NT2/D1 (cell line): Measurements from ENCODE around the gene SLC25A1.
"Not testable (repeated sequence)": the region's sequence is repeated elsewhere in the genome, so short reads cannot be mapped to it uniquely, and the experiment has no call there.

Experiments used
- DNase-seq: peaks from one replicate; pipeline ENCODE4 v3.0.0-alpha.2; 2011; ENCODE audit warnings: low read depth, low spot score
- H3K27me3 ChIP-seq: 2 replicates; pipeline ENCODE4 v1.6.0; 2011; ENCODE audit warnings: mild to moderate bottlenecking; ENCODE audit not compliant: insufficient read length, insufficient read depth
- H3K36me3 ChIP-seq: 2 replicates; pipeline ENCODE4 v1.6.1; 2011; ENCODE audit warnings: mild to moderate bottlenecking, low read length, mixed read lengths; ENCODE audit not compliant: insufficient read depth, insufficient read length
- H3K4me1 ChIP-seq: 2 replicates; pipeline ENCODE4 v1.5.1; 2011; ENCODE audit not compliant: insufficient read depth, insufficient read length
- H3K4me3 ChIP-seq: 2 replicates; pipeline ENCODE4 v1.5.1; 2011; ENCODE audit warnings: low read depth; ENCODE audit not compliant: insufficient read length
- H3K9ac ChIP-seq: 2 replicates; pipeline ENCODE4 v1.6.0; 2011; ENCODE audit warnings: low read depth; ENCODE audit not compliant: insufficient read length
- H3K9me3 ChIP-seq: 2 replicates; pipeline ENCODE4 v1.5.1; 2011; ENCODE audit warnings: mild to moderate bottlenecking, low read length; ENCODE audit not compliant: insufficient read depth
- SUZ12 ChIP-seq: IDR thresholded peaks from 2 replicates; pipeline ENCODE4 v1.6.1; 2011; ENCODE audit not compliant: insufficient read length, insufficient read depth; ENCODE audit errors: extremely low read depth
- YY1 ChIP-seq: IDR thresholded peaks from 2 replicates; pipeline ENCODE4 v1.6.1; 2011; ENCODE audit not compliant: insufficient read length, insufficient read depth
- ZNF274 ChIP-seq: IDR thresholded peaks from 2 replicates; pipeline ENCODE4 v1.6.1; 2011; ENCODE audit warnings: mild to moderate bottlenecking, low read depth, low read length

SLC25A1 gene

DNA sequence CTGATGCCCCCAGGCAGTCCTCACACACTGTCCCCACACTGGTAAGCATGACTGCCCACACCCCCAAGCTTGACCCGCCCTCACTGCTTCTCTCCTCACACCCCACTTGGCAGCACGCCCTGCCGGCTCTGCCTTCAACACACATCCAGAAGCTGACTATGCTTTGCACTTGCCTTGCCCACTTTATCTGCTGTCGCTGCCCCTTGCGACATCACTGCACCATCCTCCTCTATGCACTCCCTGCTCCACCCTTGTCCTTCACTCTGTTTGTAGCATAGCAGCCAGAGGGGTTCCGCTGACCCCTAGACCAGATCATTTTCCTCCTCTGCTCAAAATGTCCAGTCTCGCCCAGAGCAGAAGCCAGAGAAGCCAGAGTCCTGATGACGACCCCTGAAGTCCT lies 25.3 kb upstream of the SLC25A1 start:
- Histone ChIP-seq H3K9ac (no peak overlapping the region), H3K4me3 (no peak overlapping the region)
- TF ChIP-seq ZNF274 (no peak), YY1 (no peak), SUZ12 (no peak)

DNA sequence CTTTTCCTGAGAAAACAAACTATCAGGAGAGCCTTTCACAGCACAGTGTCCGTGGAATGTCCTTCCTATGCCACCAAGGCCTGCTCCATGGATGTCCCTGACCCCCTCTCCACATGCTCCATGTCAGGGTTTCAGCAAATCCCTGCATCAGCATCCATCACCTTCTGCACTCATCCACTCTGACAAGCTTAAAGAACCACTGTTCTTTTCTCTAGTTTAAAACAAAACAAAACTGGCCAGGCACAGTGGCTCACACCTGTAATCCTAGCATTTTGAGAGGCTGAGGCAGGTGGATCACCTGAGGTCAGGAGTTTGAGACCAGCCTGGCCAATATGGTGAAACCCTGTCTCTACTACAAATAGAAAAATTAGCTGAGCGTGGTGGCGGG lies 24.3 kb upstream of the SLC25A1 start:
- not testable (repeated sequence) for H3K4me3 ChIP-seq, H3K27me3 ChIP-seq, DNase-seq, H3K4me1 ChIP-seq, H3K9ac ChIP-seq, H3K9me3 ChIP-seq
- H3K36me3 ChIP-seq, result peaks cover 13% of the 10 kb centered on the region

More for the DNA sequence above, 25.3 kb upstream of the SLC25A1 start:
- Histone ChIP-seq H3K9me3 (no peaks in the 10 kb centered on the region), H3K36me3 (peaks cover 22% of the 10 kb centered on the region), H3K4me1 (no peaks in the 10 kb centered on the region), H3K27me3 (no peaks in the 10 kb centered on the region)
- no peak for DNase-seq

DNA sequence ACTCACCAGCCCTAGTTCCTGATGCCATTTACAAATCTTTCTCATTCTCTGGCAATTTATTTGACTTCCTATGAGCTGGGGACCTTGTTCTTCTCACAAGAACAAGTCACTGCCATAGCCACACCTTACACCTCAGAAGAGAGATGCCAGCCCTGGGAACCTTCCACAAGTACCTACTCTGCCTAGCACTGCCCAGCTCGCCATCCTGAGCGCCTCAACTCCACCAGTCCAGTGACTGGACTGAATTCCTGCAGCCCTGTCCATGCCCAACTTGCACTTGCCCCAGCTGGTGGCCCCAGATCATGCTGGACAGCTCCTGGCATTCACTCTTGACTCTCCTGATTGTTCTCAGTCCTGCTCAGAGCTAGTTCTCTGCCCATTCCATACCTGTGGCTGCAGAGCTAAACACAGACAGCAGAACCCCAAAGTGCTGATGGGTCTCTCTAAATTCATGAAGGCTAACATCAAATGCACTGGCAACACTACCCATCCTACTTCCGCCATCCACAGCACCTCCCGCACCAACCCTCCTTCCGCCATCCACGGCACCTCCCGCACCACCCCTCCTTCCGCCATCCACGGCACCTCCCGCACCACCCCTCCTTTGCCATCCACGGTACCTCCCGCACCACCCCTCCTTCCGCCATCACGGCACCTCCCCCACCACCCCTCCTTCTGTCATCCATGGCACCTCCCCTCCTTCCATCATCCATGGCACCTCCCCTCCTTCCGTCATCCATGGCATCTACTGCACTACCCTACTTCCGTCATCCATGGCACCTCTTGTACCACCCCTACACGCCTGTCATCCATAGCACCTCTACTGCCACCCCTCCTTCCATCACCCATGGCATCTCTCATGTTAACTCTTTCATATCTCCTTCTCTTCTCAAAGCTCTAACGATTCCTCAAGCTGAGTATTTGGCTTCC lies 23.6 kb upstream of the SLC25A1 start:
- Histone ChIP-seq H3K4me1 (no peaks in the 10 kb centered on the region), H3K9ac (no peak overlapping the region)
- DNase-seq, result no peak

DNA sequence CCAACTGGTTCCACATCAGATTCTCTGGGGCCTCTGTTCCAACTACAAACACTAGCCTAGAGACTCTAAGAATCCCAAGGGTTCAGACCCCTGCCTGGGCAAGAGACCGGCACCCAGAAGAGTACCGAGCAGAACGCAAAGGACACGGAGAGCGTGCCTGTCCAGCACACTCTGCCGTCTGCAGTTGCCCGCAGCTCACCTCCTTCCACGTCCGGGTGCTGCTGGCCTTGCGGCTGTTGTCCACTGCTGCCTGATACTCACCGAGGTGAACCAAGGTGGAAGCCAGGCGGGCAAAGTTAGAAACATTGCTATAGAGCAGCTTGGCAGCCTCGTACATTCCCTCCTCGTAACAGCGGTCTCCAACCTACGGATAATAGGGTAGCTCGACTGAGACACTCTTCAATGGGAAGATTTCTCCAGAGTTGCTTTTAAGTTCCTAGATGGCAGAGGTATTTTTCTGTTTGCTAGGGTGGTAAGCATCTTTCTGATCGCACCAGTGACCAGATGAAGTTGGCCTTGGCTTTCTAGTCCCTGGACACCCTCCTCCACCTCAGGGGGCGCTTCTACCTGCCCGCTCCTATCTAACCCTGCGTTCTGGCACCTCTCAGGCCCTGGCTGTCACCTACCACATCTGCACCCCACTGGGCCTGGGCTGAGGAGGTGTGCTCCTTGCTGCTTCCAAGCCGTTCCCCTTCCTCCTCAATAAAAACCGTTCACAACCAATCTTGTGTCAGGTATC lies 22.8 kb upstream of the SLC25A1 start:
- no peak overlapping the region for H3K4me3 ChIP-seq
- DNase-seq, result no peak
- H3K4me1 ChIP-seq, result no peaks in the 10 kb centered on the region
- no peaks in the 10 kb centered on the region for H3K9me3 ChIP-seq
- no peak overlapping the region for H3K9ac ChIP-seq
- peaks cover 12% of the 10 kb centered on the region for H3K36me3 ChIP-seq
- TF ChIP-seq SUZ12 (no peak), YY1 (no peak), ZNF274 (no peak)
- no peaks in the 10 kb centered on the region for H3K27me3 ChIP-seq

More for the DNA sequence above, 23.6 kb upstream of the SLC25A1 start:
- Histone ChIP-seq H3K36me3 (peaks cover 8% of the 10 kb centered on the region), H3K9me3 (no peaks in the 10 kb centered on the region), H3K4me3 (no peak overlapping the region), H3K27me3 (no peaks in the 10 kb centered on the region)
- TF ChIP-seq SUZ12 (no peak), ZNF274 (no peak), YY1 (no peak)

DNA sequence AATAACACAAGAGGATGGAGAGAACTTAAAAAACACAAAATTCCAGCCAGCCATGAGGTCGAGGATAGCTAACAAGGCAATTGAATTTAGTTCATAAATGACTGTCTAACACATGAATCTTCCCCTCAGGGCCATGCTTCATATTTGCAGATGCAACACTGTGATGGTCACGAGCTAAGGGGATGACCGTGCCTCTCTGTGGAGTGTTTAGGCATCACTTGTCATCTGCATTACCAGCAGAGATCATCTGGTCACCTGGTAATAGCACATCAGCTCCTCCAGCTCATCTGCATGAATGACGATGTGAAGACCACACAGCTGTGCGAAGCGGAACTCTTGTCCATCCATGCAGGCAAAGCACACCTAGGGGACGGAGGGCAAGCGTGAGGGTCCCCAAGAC lies 20.9 kb upstream of the SLC25A1 start:
- H3K36me3 ChIP-seq, result peaks cover 29% of the 10 kb centered on the region
- H3K9ac ChIP-seq, result no peak overlapping the region
- H3K4me3 ChIP-seq, result no peak overlapping the region
- DNase-seq, result no peak
- H3K9me3 ChIP-seq, result no peaks in the 10 kb centered on the region
- H3K4me1 ChIP-seq, result no peaks in the 10 kb centered on the region
- TF ChIP-seq ZNF274, result no peak
- TF ChIP-seq YY1, result no peak
- no peak for TF ChIP-seq SUZ12
- no peaks in the 10 kb centered on the region for H3K27me3 ChIP-seq

DNA sequence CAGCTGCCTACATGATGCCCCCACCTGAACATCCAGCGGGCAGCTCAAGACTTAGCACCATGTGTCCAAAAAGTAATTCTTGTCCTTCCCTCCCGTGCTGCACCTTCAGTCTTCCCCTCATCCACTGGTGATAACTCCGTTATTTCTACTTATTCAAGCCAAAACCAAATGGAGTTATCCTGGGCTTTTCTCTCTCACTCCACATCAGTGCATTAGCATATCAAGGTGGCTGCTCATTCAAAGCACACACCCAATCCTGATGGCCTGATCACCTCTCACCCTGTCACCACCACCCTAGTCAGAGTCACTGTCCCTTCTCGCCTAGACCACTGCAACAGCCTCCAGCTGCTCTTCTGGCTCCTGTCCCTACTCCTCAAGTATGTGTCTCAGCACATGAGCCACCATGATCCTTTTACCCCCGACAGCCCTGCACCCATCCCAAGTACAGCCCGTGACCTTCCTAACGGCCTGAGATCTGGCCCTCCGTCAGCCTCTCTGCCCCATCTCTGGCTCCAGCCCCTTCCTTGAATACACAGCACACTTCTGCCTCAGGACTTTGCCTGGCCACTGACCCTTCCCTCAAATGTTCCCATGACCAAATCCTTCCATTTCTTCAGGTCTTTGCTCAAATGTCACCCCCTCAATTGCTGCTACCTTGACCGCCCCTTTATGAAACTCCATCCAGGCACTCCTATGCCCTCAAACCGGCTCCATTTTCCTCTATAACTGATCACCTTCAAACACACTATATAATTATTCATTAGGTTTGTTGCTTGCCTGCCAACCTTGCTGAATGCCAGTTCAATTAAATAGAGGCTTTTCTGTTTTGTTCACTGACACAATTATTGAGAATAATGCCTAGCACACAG lies 19.7 kb upstream of the SLC25A1 start:
- H3K4me1 ChIP-seq, result no peaks in the 10 kb centered on the region
- no peaks in the 10 kb centered on the region; the same call in 1 of the 2 replicates for H3K9me3 ChIP-seq
- DNase-seq, result no peak
- no peaks in the 10 kb centered on the region for H3K27me3 ChIP-seq
- H3K9ac ChIP-seq, result no peak overlapping the region
- H3K4me3 ChIP-seq, result no peak overlapping the region
- no peak for TF ChIP-seq YY1
- no peak for TF ChIP-seq ZNF274
- no peak for TF ChIP-seq SUZ12
- H3K36me3 ChIP-seq, result peaks cover 36% of the 10 kb centered on the region
